WTC11 (cell line): Measurements from ENCODE around the gene CDK4. TPM values are rescaled to one million over a fixed set of nuclear protein-coding genes. Genes with fewer than 3 reads are reported as not detected.

Experiments
- ATAC-seq: fragments of 200-7000 bp; cut with Tn5 transposase; 2 replicates; pipeline ENCODE4 v1.10.0; 2021; ENCODE audit warnings: mild to moderate bottlenecking, moderate library complexity
- CTCF ChIA-PET: fragments of 300-600 bp; sonication (Branson Sonifier 250); formaldehyde crosslinking; loops from one replicate; lab custom pipeline; 2021; ENCODE audit warnings: antibody characterized with exemption; lab: Charles Lee
- POLR2A ChIA-PET: fragments of 350-600 bp; sonication (Branson Sonifier 250); formaldehyde crosslinking; loops from one replicate; lab custom pipeline; 2021; ENCODE audit warnings: antibody characterized with exemption; lab: Charles Lee
- DNase-seq: peaks from one replicate; pipeline ENCODE4 v3.0.0; 2021; ENCODE audit warnings: low spot score
- H3K27ac Mint-ChIP-seq: 2 replicates; pipeline ENCODE4 v1.8.0; 2021; ENCODE audit warnings: mixed read lengths
- H3K27me3 Mint-ChIP-seq: 2 replicates; pipeline ENCODE4 v1.8.0; 2021; ENCODE audit warnings: low read depth, mild to moderate bottlenecking, moderate library complexity, mixed read lengths
- H3K36me3 Mint-ChIP-seq: 2 replicates; pipeline ENCODE4 v1.8.0; 2021; ENCODE audit warnings: mixed read lengths
- H3K4me1 Mint-ChIP-seq: 2 replicates; pipeline ENCODE4 v1.8.0; 2022; ENCODE audit warnings: mixed read lengths
- H3K4me3 Mint-ChIP-seq: 2 replicates; pipeline ENCODE4 v1.8.0; 2021; ENCODE audit warnings: mild to moderate bottlenecking, moderate library complexity, mixed read lengths
- H3K9me3 Mint-ChIP-seq: 2 replicates; pipeline ENCODE4 v1.8.0; 2021; ENCODE audit warnings: mixed read lengths
- CREM ChIP-seq: sonication (generic); formaldehyde crosslinking; IDR thresholded peaks from 2 replicates; pipeline ENCODE4 v1.8.1; 2022; ENCODE audit warnings: mild to moderate bottlenecking, missing genetic modification reagents, moderate library complexity
- EMX1 ChIP-seq: fragments of 250-450 bp; sonication (Bioruptor Pico); IDR thresholded peaks from 2 replicates; pipeline ENCODE4 v1.8.0; 2021; ENCODE audit warnings: mild to moderate bottlenecking
- ESRRA ChIP-seq: sonication (generic); formaldehyde crosslinking; IDR thresholded peaks from 2 replicates; pipeline ENCODE4 v1.8.1; 2022; ENCODE audit warnings: mild to moderate bottlenecking, missing genetic modification reagents, borderline replicate concordance
- FOXJ3 ChIP-seq: sonication (generic); formaldehyde crosslinking; IDR thresholded peaks from 2 replicates; pipeline ENCODE4 v1.9.0; 2021; ENCODE audit warnings: missing genetic modification reagents, mild to moderate bottlenecking, borderline replicate concordance
- IRF2 ChIP-seq: sonication (generic); formaldehyde crosslinking; IDR thresholded peaks from 2 replicates; pipeline ENCODE4 v1.8.0; 2022; ENCODE audit warnings: low read depth, missing genetic modification reagents, borderline replicate concordance
- JUN ChIP-seq: sonication (generic); formaldehyde crosslinking; IDR thresholded peaks from 2 replicates; pipeline ENCODE4 v1.8.0; 2023; ENCODE audit warnings: mild to moderate bottlenecking, missing genetic modification reagents
- MXD4 ChIP-seq: fragments of 250-450 bp; sonication (Bioruptor Pico); IDR thresholded peaks from 2 replicates; pipeline ENCODE4 v1.8.0; 2021; ENCODE audit warnings: mild to moderate bottlenecking, moderate library complexity, borderline replicate concordance
- NFATC4 ChIP-seq: fragments of 250-450 bp; sonication (Bioruptor Pico); IDR thresholded peaks from 2 replicates; pipeline ENCODE4 v1.9.0; 2021; ENCODE audit warnings: mild to moderate bottlenecking
- NFE2L1 ChIP-seq: sonication (generic); formaldehyde crosslinking; IDR thresholded peaks from 2 replicates; pipeline ENCODE4 v1.8.1; 2023; ENCODE audit warnings: missing genetic modification reagents
- NR2C2 ChIP-seq: sonication (generic); formaldehyde crosslinking; IDR thresholded peaks from 2 replicates; pipeline ENCODE4 v1.8.0; 2022; ENCODE audit warnings: mild to moderate bottlenecking, missing genetic modification reagents
- NR3C1 ChIP-seq: sonication (generic); formaldehyde crosslinking; conservative IDR thresholded peaks from 2 replicates; pipeline ENCODE4 v1.8.1; 2023; ENCODE audit warnings: low read depth, mild to moderate bottlenecking, missing genetic modification reagents
- PRRX2 ChIP-seq: fragments of 250-450 bp; sonication (Bioruptor Pico); IDR thresholded peaks from 2 replicates; pipeline ENCODE4 v1.8.0; 2021; ENCODE audit warnings: mild to moderate bottlenecking
- RORB ChIP-seq: fragments of 250-450 bp; sonication (Bioruptor Pico); IDR thresholded peaks from 2 replicates; pipeline ENCODE4 v1.9.0; 2021; ENCODE audit warnings: mild to moderate bottlenecking
- SMAD3 ChIP-seq: sonication (generic); formaldehyde crosslinking; IDR thresholded peaks from 2 replicates; pipeline ENCODE4 v1.8.0; 2022; ENCODE audit warnings: missing genetic modification reagents, mild to moderate bottlenecking, borderline replicate concordance
- SOX15 ChIP-seq: fragments of 250-450 bp; sonication (Bioruptor Pico); IDR thresholded peaks from 2 replicates; pipeline ENCODE4 v1.9.0; 2021; ENCODE audit warnings: mild to moderate bottlenecking
- TP53 ChIP-seq: sonication (generic); formaldehyde crosslinking; IDR thresholded peaks from 2 replicates; pipeline ENCODE4 v1.8.1; 2023; ENCODE audit warnings: mild to moderate bottlenecking, missing genetic modification reagents
- ZBTB21 ChIP-seq: sonication (generic); formaldehyde crosslinking; IDR thresholded peaks from 2 replicates; pipeline ENCODE4 v1.8.1; 2023; ENCODE audit warnings: mild to moderate bottlenecking, missing genetic modification reagents, borderline replicate concordance
- ZNF121 ChIP-seq: sonication (generic); formaldehyde crosslinking; IDR thresholded peaks from 2 replicates; pipeline ENCODE4 v1.8.0; 2023; ENCODE audit warnings: missing genetic modification reagents
- ZNF232 ChIP-seq: sonication (generic); formaldehyde crosslinking; IDR thresholded peaks from 2 replicates; pipeline ENCODE4 v1.8.0; 2022; ENCODE audit warnings: mild to moderate bottlenecking, missing genetic modification reagents
- ZNF263 ChIP-seq: sonication (generic); formaldehyde crosslinking; IDR thresholded peaks from 2 replicates; pipeline ENCODE4 v1.8.1; 2022; ENCODE audit warnings: low read depth, mild to moderate bottlenecking, moderate library complexity, missing genetic modification reagents
- ZNF416 ChIP-seq: fragments of 250-450 bp; sonication (Bioruptor Pico); IDR thresholded peaks from 2 replicates; pipeline ENCODE4 v1.9.0; 2021; ENCODE audit warnings: mild to moderate bottlenecking, inconsistent platforms
- ZNF671 ChIP-seq: fragments of 250-450 bp; sonication (Bioruptor Pico); IDR thresholded peaks from 2 replicates; pipeline ENCODE4 v1.8.0; 2021; ENCODE audit warnings: mild to moderate bottlenecking
- total RNA-seq: library from RNA; stranded (reverse); gene quantifications from 3 replicates; pipeline ENCODE4 v1.2.3, GENCODE V29; 2021
- TF ChIP-seq, protein P1 (sequence below): sonication (generic); formaldehyde crosslinking; IDR thresholded peaks from 2 replicates; pipeline ENCODE4 v1.8.0; 2022; ENCODE audit warnings: mild to moderate bottlenecking, missing genetic modification reagents
- TF ChIP-seq, protein P2 (sequence below): sonication (generic); formaldehyde crosslinking; IDR thresholded peaks from 2 replicates; pipeline ENCODE4 v1.8.1; 2022; ENCODE audit warnings: low read depth, missing genetic modification reagents, borderline replicate concordance
- TF ChIP-seq, protein P3 (sequence below): sonication (generic); formaldehyde crosslinking; IDR thresholded peaks from 2 replicates; pipeline ENCODE4 v1.8.0; 2023; ENCODE audit warnings: mild to moderate bottlenecking, missing genetic modification reagents
- TF ChIP-seq, protein P4 (sequence below): fragments of 250-450 bp; sonication (Bioruptor Pico); IDR thresholded peaks from 2 replicates; pipeline ENCODE4 v1.9.0; 2021; ENCODE audit warnings: moderate library complexity, mild to moderate bottlenecking, inconsistent platforms, borderline replicate concordance
- TF ChIP-seq, protein P5 (sequence below): fragments of 200-600 bp; IDR thresholded peaks from 2 replicates; pipeline ENCODE4 v1.8.0; 2022; ENCODE audit warnings: antibody characterized with exemption
- TF ChIP-seq, protein P6 (sequence below): fragments of 250-450 bp; sonication (Bioruptor Pico); IDR thresholded peaks from 2 replicates; pipeline ENCODE4 v2.1.2; 2022; ENCODE audit warnings: mild to moderate bottlenecking, moderate library complexity

Gene CDK4
- total RNA-seq, 1 experiment from 2014 or later, result 152 TPM

DNA sequence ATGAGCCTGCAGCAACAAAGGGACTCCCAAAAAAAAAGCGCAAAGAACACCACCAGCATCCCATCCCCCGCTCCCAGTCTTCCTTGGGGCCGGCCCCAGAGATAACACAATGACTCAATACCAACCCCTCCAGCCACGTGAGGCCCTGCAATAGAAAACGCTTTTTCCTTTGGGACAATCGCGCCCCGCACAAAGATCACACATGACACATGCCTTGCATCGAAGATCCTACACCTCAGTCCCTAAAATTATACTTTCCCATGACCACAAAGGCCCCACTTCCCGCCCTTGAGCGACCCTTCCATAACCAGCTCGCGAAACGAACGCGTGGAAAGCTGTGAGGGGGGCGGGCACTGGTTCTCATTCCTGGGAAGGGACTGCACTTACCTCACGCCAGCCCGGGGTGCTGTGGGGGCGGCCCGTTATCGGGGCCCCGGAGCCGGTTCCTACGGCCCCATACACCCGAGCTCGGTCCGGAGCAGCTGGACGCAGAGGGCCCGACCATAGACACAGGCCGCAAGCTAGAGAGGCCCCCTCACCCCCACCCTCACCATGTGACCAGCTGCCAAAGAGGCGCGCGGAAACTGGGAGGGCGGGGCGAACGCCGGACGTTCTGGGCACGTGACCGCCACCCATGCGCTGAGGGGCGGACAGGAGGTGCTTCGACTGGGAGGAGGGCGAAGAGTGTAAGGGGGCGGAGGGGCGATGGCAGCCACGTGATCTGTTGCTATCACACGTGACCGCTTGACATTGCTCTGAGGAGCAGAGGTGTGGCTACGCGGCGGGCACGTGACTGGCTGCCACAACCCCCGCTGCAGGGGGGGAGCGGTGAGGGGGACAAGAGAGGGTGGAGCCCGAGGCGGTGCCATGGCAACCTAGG is at the start of gene CDK4 (continued):
- TF ChIP-seq ZNF232 (CRISPR knock-in tag), result no peak
- TF ChIP-seq FOXJ3, result no peak
- TF ChIP-seq ZBTB21 (CRISPR knock-in tag), result peak; percentile 90
- peak; percentile 47 for TF ChIP-seq NFE2L1 (CRISPR knock-in tag)
- TF ChIP-seq ZNF416 (CRISPR knock-in tag), result no peak
- peak; percentile 86; the same call in 1 of the 2 replicates for TF ChIP-seq CREM (CRISPR knock-in tag)
- TF ChIP-seq, protein P1, sequence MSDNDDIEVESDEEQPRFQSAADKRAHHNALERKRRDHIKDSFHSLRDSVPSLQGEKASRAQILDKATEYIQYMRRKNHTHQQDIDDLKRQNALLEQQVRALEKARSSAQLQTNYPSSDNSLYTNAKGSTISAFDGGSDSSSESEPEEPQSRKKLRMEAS (CRISPR knock-in tag), result peak; percentile 99
- TF ChIP-seq, protein P2, sequence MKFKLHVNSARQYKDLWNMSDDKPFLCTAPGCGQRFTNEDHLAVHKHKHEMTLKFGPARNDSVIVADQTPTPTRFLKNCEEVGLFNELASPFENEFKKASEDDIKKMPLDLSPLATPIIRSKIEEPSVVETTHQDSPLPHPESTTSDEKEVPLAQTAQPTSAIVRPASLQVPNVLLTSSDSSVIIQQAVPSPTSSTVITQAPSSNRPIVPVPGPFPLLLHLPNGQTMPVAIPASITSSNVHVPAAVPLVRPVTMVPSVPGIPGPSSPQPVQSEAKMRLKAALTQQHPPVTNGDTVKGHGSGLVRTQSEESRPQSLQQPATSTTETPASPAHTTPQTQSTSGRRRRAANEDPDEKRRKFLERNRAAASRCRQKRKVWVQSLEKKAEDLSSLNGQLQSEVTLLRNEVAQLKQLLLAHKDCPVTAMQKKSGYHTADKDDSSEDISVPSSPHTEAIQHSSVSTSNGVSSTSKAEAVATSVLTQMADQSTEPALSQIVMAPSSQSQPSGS (CRISPR knock-in tag), result no peak
- no peak for TF ChIP-seq RORB (CRISPR knock-in tag)
- TF ChIP-seq JUN (CRISPR knock-in tag), result peak; percentile 68; the same call in 1 of the 2 replicates
- TF ChIP-seq NR2C2, result no peak
- no peak for TF ChIP-seq MXD4
- TF ChIP-seq, protein P3, sequence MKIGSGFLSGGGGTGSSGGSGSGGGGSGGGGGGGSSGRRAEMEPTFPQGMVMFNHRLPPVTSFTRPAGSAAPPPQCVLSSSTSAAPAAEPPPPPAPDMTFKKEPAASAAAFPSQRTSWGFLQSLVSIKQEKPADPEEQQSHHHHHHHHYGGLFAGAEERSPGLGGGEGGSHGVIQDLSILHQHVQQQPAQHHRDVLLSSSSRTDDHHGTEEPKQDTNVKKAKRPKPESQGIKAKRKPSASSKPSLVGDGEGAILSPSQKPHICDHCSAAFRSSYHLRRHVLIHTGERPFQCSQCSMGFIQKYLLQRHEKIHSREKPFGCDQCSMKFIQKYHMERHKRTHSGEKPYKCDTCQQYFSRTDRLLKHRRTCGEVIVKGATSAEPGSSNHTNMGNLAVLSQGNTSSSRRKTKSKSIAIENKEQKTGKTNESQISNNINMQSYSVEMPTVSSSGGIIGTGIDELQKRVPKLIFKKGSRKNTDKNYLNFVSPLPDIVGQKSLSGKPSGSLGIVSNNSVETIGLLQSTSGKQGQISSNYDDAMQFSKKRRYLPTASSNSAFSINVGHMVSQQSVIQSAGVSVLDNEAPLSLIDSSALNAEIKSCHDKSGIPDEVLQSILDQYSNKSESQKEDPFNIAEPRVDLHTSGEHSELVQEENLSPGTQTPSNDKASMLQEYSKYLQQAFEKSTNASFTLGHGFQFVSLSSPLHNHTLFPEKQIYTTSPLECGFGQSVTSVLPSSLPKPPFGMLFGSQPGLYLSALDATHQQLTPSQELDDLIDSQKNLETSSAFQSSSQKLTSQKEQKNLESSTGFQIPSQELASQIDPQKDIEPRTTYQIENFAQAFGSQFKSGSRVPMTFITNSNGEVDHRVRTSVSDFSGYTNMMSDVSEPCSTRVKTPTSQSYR (CRISPR knock-in tag), result no peak; the same call in 1 of the 2 replicates
- no peak for TF ChIP-seq NR3C1
- no peak for TF ChIP-seq EMX1 (CRISPR knock-in tag)
- no peak; the same call in 1 of the 2 replicates for TF ChIP-seq NFATC4 (CRISPR knock-in tag)
- TF ChIP-seq TP53 (CRISPR knock-in tag), result peak; percentile 42; the same call in 1 of the 2 replicates
- TF ChIP-seq PRRX2 (CRISPR knock-in tag), result no peak
- no peak for TF ChIP-seq ZNF671
- TF ChIP-seq ZNF263 (CRISPR knock-in tag), result no peak
- TF ChIP-seq SOX15, result no peak
- TF ChIP-seq, protein P4, sequence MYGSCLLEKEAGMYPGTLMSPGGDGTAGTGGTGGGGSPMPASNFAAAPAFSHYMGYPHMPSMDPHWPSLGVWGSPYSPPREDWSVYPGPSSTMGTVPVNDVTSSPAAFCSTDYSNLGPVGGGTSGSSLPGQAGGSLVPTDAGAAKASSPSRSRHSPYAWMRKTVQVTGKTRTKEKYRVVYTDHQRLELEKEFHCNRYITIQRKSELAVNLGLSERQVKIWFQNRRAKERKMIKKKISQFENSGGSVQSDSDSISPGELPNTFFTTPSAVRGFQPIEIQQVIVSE (CRISPR knock-in tag), result no peak; the same call in 1 of the 2 replicates
- TF ChIP-seq ESRRA (CRISPR knock-in tag), result no peak
- no peak for TF ChIP-seq ZNF121 (CRISPR knock-in tag)

DNA sequence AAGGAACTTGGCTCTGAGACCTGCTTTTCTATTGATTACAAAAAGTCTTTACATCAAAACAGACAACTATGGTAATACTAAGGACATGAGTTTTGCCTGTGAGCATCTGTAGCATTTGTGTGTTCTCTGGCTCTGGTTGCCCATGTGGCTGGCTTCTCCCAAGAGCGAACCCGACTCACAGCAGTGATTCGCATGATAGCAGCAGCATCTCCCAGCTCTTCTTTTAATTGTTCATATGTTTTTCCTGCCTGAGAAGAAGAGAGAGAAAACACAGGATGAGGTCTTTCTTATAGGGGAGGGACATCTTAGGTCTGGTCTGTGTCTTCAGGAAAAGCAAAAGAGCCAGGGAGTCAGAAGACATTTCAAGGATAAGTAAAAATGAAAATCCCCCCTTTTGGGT is 48.9 kb upstream of the CDK4 start:
- no peak overlapping the region for H3K27ac Mint-ChIP-seq
- H3K9me3 Mint-ChIP-seq, result no peaks in the 10 kb centered on the region
- ATAC-seq (no peak), DNase-seq (no peak)
- no peaks in the 10 kb centered on the region for H3K4me1 Mint-ChIP-seq
- CTCF ChIA-PET, result interaction anchor here (1.4 to 4.2 kb wide), 2 partner anchors 13 to 34 kb away, joined by 3 to 60 read pairs; partner anchors contain the start of gene CYP27B1
- no peaks in the 10 kb centered on the region for H3K27me3 Mint-ChIP-seq
- peaks cover 13% of the 10 kb centered on the region for H3K36me3 Mint-ChIP-seq
- no peak overlapping the region for H3K4me3 Mint-ChIP-seq
- POLR2A ChIA-PET, result interaction anchor here (0.7 to 1.0 kb wide), 2 partner anchors 45 to 1085 kb away, joined by 4 to 5 read pairs; no protein-coding TSS in a partner anchor
- TF ChIP-seq TP53 (CRISPR knock-in tag) (no peak), ZNF671 (no peak), SMAD3 (no peak), EMX1 (CRISPR knock-in tag) (no peak), IRF2 (CRISPR knock-in tag) (no peak), MXD4 (no peak), ZNF263 (CRISPR knock-in tag) (no peak), FOXJ3 (no peak)
- TF ChIP-seq, protein P4 (CRISPR knock-in tag), result no peak
- TF ChIP-seq, protein P5, sequence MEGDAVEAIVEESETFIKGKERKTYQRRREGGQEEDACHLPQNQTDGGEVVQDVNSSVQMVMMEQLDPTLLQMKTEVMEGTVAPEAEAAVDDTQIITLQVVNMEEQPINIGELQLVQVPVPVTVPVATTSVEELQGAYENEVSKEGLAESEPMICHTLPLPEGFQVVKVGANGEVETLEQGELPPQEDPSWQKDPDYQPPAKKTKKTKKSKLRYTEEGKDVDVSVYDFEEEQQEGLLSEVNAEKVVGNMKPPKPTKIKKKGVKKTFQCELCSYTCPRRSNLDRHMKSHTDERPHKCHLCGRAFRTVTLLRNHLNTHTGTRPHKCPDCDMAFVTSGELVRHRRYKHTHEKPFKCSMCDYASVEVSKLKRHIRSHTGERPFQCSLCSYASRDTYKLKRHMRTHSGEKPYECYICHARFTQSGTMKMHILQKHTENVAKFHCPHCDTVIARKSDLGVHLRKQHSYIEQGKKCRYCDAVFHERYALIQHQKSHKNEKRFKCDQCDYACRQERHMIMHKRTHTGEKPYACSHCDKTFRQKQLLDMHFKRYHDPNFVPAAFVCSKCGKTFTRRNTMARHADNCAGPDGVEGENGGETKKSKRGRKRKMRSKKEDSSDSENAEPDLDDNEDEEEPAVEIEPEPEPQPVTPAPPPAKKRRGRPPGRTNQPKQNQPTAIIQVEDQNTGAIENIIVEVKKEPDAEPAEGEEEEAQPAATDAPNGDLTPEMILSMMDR, result no peak
- TF ChIP-seq, protein P6, sequence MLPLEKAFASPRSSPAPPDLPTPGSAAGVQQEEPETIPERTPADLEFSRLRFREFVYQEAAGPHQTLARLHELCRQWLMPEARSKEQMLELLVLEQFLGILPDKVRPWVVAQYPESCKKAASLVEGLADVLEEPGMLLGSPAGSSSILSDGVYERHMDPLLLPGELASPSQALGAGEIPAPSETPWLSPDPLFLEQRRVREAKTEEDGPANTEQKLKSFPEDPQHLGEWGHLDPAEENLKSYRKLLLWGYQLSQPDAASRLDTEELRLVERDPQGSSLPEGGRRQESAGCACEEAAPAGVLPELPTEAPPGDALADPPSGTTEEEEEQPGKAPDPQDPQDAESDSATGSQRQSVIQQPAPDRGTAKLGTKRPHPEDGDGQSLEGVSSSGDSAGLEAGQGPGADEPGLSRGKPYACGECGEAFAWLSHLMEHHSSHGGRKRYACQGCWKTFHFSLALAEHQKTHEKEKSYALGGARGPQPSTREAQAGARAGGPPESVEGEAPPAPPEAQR (CRISPR knock-in tag), result no peak
